SIG-M5 (cell line): Measurements from ENCODE around the gene ATP2A3.

Experiments used
- DNase-seq: peaks from one replicate; lab custom pipeline; 2025; lab: John Stamatoyannopoulos, UW

The ATP2A3 gene

DNA sequence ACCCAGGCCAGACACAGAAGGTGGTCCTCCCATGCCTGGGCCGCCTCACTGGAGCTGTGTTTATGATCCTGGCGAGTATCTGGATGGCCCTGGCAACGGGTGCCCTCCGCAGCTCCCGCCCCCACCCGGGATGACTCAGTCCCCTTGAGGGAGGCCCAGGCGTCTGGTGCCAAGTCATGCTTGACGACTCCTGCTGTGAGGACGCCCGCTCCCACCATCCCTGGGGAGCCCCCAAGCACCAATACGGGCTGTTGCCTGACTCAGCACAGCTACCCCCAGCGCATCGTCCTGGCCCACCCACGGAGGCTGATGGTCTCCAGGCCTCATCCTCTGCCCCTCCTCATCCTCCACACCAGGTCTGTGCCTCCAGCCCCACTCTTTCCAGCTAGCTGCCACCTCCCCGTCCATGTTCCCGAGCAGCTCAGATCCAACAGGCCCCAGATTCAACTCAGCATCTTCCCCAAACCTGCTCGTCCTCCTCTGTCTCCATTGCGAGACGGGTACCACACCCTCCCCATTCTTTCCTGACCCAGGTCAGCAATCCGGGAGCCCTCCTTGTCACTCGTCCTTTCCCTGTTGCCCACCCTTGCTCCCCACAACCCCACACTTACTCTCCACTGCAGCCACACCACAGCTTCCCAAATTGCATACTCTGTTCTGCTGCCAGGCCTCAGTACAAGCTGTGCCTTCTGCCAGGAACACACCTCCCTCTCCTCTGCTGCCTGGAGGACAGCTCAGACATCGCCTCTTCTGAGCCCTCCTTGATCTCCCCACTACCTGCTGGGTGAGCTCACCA is 74.0 kb downstream of the ATP2A3 start:
- DNase-seq = no peak

GRCh38 chr17:3889325-3890012 is 74.8 kb downstream of the ATP2A3 start:
- DNase-seq = no peak

DNA sequence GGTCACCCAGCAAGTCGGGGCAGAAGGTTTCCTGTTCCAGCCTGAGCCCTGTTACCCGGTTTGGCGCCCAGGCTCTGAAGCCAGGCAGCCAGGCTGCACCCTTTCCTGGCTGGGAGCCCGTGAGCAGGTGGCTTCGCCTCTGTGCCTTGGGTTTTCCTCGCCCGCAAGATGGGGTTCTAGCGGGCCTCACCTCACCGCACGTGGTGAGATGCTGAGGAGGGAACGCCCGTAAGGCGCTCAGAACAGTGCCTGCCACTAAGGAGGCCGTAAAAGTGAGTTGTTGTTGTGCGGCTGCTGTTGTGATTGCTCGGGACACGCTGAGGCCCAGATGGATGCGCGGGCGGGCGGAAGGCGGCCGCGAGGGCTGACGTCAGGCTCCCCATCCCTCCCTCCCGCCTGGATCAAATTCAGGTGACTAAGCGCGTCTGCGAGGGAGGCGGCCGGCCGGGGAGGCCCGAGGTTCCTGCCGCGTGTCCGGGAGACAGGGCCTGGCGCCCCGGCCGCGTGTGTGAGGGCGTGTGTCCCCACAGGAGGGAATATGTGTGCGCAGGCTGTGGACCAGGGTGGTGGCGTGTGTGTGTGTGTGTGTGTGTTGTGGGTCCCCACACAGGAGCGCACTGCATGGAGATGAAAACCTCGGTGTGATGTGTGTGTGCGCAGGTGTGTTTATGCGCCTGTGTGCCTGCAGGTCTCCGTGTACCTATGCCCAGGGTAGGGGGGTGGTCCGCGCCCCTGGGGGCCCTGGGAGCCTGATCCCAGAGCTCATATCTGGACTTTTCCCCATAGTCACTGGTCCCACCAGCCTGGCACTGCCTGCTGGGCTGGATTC is 75.7 kb downstream of the ATP2A3 start:
- DNase-seq = no peak

GRCh38 chr17:3887804-3888203 is 76.4 kb downstream of the ATP2A3 start:
- no peak for DNase-seq

DNA sequence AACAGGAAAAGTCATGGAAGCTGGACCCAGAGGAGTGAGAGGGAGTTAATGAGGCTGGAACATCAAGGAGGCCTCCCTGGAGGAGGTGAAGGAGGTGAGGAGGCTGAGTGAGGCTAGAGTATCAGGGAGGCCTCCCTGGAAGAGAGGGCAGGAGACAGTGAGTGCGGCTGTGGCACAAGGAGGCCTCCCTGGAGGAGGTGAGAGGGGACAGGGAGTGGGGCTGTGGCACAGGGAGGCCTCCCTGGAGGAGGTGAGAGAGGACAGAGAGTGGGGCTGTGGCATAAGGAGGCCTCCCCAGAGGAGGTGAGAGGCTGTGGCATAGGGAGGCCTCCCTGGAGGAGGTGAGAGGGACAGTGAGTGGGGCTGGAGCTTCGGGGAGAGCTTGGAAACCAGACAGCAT is 76.8 kb downstream of the ATP2A3 start:
- no peak for DNase-seq

DNA sequence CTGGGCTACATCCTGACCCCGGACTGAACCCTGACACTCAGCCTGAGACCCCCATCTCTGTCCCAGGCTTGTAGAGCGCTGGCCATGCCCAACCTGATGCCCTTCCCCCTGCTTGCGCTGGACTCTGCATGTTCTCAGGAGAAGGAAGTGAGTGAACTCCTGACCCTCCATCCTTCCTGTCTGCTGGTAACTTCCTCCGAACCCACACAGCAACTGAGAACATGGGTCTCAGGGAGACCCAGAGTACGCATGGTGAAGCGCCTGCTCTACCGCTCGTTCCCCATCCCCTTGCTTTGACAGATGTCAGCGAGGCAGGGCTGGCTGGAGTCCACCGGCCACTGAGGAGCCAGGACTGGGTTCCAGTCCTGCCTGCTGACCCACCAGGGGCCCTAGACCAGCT is 77.5 kb downstream of the ATP2A3 start:
- no peak for DNase-seq

- no peak for DNase-seq
These were observed 78.3 kb downstream of the ATP2A3 start for GRCh38 chr17:3885970-3886369.

GRCh38 chr17:3885271-3885670 is 79.0 kb downstream of the ATP2A3 start:
- DNase-seq = no peak

DNA sequence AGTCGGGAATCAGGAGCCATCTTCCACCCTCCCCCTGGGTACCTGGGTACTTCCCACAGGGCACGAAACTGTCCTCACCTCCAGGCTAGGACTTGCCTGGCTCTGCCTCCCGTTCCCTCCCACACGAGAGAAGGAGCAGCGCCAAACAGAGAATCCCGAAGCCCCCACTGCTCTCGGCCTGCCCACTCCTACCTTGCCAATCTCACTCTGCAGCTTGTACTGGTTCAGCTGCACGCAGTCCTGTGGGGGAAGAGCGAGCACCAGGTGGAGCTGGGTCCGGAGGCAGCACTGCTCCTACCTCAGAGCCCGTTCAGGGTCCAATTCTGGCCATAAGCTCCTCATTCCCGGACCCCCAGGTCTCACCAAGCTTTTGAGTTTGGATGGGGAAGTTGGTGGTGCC is 80.0 kb downstream of the ATP2A3 start:
- DNase-seq = no peak

- DNase-seq = no peak
These were observed 82.0 kb downstream of the ATP2A3 start for GRCh38 chr17:3882276-3882675.

- no peak for DNase-seq
These were observed 83.3 kb downstream of the ATP2A3 start for GRCh38 chr17:3880983-3881382.

GRCh38 chr17:3879591-3880417 is 84.4 kb downstream of the ATP2A3 start:
- DNase-seq = no peak

- no peak for DNase-seq
These were observed 85.1 kb downstream of the ATP2A3 start for GRCh38 chr17:3879186-3879585.

DNA sequence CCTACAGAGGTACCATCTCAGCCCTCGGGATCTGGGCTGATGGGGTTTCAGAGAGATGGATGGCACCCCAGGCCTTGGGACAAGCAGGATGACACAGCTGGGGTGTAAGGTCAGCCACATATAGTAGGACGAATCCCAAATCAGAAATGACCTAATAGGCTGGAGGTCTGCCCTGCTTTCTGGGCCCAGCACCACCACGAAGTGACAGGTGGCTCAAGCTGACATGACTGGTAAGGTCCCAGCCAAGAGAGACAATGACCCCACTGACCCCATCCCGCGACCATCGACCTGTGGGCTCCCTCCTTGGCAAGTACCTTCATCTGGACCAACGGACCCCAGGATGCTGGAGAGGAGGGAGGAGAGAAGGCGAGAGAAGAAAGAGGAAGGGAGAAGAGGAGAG is 87.0 kb downstream of the ATP2A3 start:
- DNase-seq = no peak

DNA sequence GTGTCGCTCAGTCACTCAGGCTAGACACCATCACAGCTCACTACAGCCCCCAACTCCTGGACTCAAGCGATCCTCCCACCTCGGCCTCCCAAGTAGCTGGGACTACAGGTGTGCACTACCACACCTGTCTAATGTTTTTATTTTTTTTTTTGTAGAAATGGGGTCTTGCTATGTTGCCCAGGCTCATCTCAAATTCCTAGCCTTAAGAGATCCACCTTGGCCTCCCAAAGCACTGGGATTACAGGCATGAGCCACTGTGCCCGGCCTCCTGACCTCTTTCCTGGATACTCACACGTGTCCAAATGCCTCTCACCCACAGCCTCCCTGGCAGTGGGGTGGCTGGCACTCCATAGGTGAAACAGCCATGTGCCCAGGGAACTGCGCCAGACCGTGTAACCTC is 88.9 kb downstream of the ATP2A3 start:
- DNase-seq = no peak
